ENCODE measurements around the gene SLC10A6.
A peak's percentile ranks its signal among the peaks of the same experiment; 100 is the strongest.
"Not testable (repeated sequence)": the region's sequence is repeated elsewhere in the genome, so short reads cannot be mapped to it uniquely, and the experiment has no call there.

The SLC10A6 gene

GRCh38 chr4:86848732-86849619 is at the start of gene SLC10A6:
TSS of gene SLC10A6 (minus strand) at chr4:86849384. CDS start at chr4:86849115, 269 bp downstream.
- DNase-seq = no peak

GRCh38 chr4:86898562-86898961 is 49.4 kb upstream of the SLC10A6 start:
- no peak for DNase-seq

GRCh38 chr4:86896596-86896995 is 47.4 kb upstream of the SLC10A6 start:
- no peak for DNase-seq

GRCh38 chr4:86895692-86896488 is 46.7 kb upstream of the SLC10A6 start:
- no peak for DNase-seq

- no peak for DNase-seq
These were observed 45.3 kb upstream of the SLC10A6 start for GRCh38 chr4:86894455-86894854.

- no peak for DNase-seq
These were observed 44.0 kb upstream of the SLC10A6 start for GRCh38 chr4:86893136-86893535.

- peak; percentile 4 for DNase-seq
These were observed 43.4 kb upstream of the SLC10A6 start for GRCh38 chr4:86892636-86892960.

GRCh38 chr4:86891762-86892635 is 42.8 kb upstream of the SLC10A6 start, which contains the start of gene C4orf36:
TSS of gene C4orf36 (minus strand) at chr4:86892422. CDS start at chr4:86891520, 902 bp downstream.
- peak; percentile 30 for DNase-seq

GRCh38 chr4:86890790-86891189 is 41.6 kb upstream of the SLC10A6 start:
- DNase-seq = no peak

- no peak for DNase-seq
These were observed 30.5 kb upstream of the SLC10A6 start for GRCh38 chr4:86879641-86880040.

- DNase-seq = no peak
These were observed 29.5 kb upstream of the SLC10A6 start for GRCh38 chr4:86878640-86879039.

- no peak for DNase-seq
These were observed 27.9 kb upstream of the SLC10A6 start for GRCh38 chr4:86876894-86877685.

GRCh38 chr4:86875436-86875835 is 26.3 kb upstream of the SLC10A6 start:
- DNase-seq = not testable (repeated sequence)

GRCh38 chr4:86872135-86872534 is 23.0 kb upstream of the SLC10A6 start:
- no peak for DNase-seq

- no peak for DNase-seq
These were observed 21.4 kb upstream of the SLC10A6 start for GRCh38 chr4:86870442-86871069.

- DNase-seq = no peak
These were observed 8.3 kb upstream of the SLC10A6 start for GRCh38 chr4:86857341-86858052.

- DNase-seq = no peak
These were observed 7.7 kb upstream of the SLC10A6 start for GRCh38 chr4:86856896-86857295.

GRCh38 chr4:86855572-86855971 is 6.4 kb upstream of the SLC10A6 start:
- no peak for DNase-seq

GRCh38 chr4:86853209-86853608 is 4.0 kb upstream of the SLC10A6 start:
- DNase-seq = no peak

GRCh38 chr4:86848136-86848535 is 1.0 kb downstream of the SLC10A6 start:
- no peak for DNase-seq

GRCh38 chr4:86847571-86847970 is 1.6 kb downstream of the SLC10A6 start:
- no peak for DNase-seq
